ENCODE data around the gene DENND1A.

DNA sequence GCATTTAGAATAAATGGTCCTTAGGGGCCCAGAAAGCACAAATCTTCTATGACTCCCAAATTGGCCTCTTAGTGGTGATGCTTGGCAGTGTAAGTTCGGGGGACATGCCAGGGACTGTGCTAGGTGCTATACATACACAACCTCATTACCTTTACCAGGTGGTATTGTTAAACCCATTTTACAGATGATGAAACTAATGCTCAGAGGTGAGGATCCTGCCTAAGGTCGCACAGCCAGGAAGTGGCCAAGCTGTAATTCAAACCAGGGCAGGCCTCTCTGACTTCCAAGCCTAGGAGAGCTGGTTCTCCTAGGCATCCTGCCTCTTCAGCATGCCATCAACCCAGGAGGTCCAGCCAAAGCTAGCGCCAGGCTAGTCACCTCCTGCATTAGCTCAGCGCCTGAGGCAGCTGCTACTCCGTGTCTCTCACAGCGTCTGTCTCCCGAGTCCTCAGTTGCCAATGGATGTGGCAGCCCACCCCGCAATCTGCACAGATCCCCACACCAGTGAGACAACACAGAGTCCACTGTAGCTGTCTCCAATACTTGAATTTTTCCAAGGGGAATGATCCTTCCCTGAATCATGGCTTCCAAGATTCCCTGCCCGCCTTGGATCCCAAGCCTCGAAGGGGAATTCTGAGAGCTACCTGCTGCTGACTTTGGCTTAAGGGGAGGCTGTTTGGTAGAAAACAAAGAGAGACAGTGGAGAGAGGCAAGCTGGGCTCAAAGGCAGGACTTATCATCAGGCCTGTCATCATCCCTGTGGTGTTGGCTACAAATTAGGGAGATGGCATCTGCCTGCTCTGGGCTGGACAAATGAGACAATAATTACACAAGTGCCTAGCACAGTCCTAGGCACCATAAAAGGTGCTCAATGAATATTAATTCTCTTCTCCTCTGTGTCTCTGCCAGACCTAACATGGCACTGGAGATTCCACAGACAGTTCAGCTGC is 521.3 kb downstream of the DENND1A start:
- no peak for TF ChIP-seq POLR2A (IDR thresholded peaks at IDR 0.05; ENCODE audit: low read length)
- TF ChIP-seq GATA1 (IDR thresholded peaks at IDR 0.05; ENCODE audit: low read depth, low read length): no peak
